ENCODE measurements around the gene DGCR8. TPM values are rescaled to one million over a fixed set of nuclear protein-coding genes. Genes with fewer than 3 reads are reported as not detected.
A peak's percentile ranks its signal among the peaks of the same experiment; 100 is the strongest.

The DGCR8 gene
- total RNA-seq, 2 experiments from 2014 or later: 33.4 to 34.3 TPM

DNA sequence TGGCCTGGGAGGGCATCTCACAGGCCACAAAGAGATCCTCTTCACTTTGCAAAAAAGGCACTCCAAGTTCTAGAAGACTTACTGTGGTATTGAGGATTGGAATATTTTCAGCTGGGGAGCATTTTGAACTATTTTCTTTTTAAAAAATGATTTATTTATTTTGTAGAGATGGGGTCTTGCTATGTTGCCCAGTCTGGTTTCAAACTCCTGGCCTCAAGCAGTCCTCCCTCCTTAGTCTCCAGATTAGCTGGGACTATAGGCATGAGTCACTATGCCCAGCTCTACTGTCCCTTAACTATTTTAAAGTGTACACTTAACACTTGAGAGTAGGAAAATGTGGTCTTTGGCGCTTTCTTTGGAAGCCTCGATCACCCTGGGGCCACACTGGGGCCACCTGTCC lies 24.9 kb upstream of the DGCR8 start:
- ChIA-PET POLR2A (no interaction called here), CTCF (no interaction called here)
- no peaks in the 10 kb centered on the region for H3K4me1 Mint-ChIP-seq (ENCODE audit: low read depth)
- no peaks in the 10 kb centered on the region for H3K9me3 Mint-ChIP-seq
- intact Hi-C loops (cut with micrococcal nuclease): no loop called here
- H3K27ac Mint-ChIP-seq: no peak overlapping the region
- H3K27me3 Mint-ChIP-seq: no peaks in the 10 kb centered on the region
- DNase-seq: no peak
- H3K36me3 Mint-ChIP-seq: peaks cover 11% of the 10 kb centered on the region
- H3K4me3 Mint-ChIP-seq: no peak overlapping the region

DNA sequence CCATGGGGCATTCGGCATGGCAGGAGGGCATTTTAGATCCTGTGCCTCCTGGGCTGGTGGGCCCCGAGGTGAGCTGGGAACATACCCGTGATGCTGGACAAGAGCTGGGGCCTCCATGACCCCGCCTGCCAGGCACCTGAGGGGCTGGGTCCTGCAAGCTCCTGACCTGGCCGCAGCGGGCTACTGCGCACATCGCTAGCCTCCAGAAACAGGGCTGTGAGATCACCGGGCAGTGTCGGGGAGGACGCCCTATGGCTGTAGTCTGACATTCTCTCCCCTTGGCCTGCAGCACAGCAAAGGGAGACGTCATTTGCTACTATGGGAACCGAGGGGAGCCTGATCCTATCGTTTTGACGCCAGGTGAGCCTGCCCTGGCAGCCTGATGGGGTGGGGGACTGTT lies 24.4 kb upstream of the DGCR8 start:
- ChIA-PET POLR2A (no interaction called here), CTCF (no interaction called here)
- intact Hi-C loops (cut with micrococcal nuclease): no loop called here
- H3K4me3 Mint-ChIP-seq: no peak overlapping the region
- H3K9me3 Mint-ChIP-seq: no peaks in the 10 kb centered on the region
- no peaks in the 10 kb centered on the region for H3K4me1 Mint-ChIP-seq (ENCODE audit: low read depth)
- H3K36me3 Mint-ChIP-seq: peaks cover 13% of the 10 kb centered on the region
- DNase-seq: no peak
- no peak overlapping the region for H3K27ac Mint-ChIP-seq
- H3K27me3 Mint-ChIP-seq: no peaks in the 10 kb centered on the region

DNA sequence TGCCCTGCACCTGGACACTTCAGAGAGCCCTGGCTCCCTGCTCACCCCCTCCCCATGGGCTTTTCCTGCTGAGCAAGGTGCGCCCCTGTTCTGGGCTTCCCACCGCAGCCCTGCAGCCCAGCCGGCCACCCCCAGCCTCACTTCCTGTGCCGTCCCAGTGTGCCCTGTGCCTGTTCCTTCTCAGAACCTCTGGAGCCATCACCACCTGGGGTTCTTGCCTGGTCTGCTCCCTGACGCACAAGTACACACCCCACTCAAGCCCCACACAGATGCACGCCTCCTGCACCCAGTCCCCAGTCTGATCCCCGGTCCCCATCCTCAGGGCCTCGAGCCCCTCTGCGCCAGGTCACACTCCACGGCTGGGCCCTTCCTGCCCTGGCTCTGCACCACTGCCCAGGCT lies 23.9 kb upstream of the DGCR8 start:
- CTCF ChIA-PET: no interaction called here
- no peak overlapping the region for H3K4me3 Mint-ChIP-seq

GRCh38 chr22:20056696-20057386 lies 23.2 kb upstream of the DGCR8 start:
- Mint-ChIP-seq H3K4me3 (no peak overlapping the region), H3K4me1 (ENCODE audit: low read depth) (no peaks in the 10 kb centered on the region), H3K27me3 (no peaks in the 10 kb centered on the region), H3K9me3 (no peaks in the 10 kb centered on the region), H3K36me3 (peaks cover 15% of the 10 kb centered on the region), H3K27ac (no peak overlapping the region)
- POLR2A ChIA-PET: no interaction called here
- CTCF ChIA-PET: no interaction called here
- intact Hi-C loops (cut with micrococcal nuclease): no loop called here
- DNase-seq: no peak

More for the DNA sequence above, 23.9 kb upstream of the DGCR8 start:
- intact Hi-C loops (cut with micrococcal nuclease): no loop called here
- Mint-ChIP-seq H3K4me1 (ENCODE audit: low read depth) (no peaks in the 10 kb centered on the region), H3K9me3 (no peaks in the 10 kb centered on the region), H3K27ac (no peak overlapping the region), H3K27me3 (no peaks in the 10 kb centered on the region), H3K36me3 (peaks cover 13% of the 10 kb centered on the region)
- no peak for DNase-seq
- POLR2A ChIA-PET: no interaction called here

GRCh38 chr22:20057596-20058268 lies 22.3 kb upstream of the DGCR8 start:
- no peak overlapping the region for H3K4me3 Mint-ChIP-seq
- no peak overlapping the region for H3K27ac Mint-ChIP-seq
- POLR2A ChIA-PET: no interaction called here
- CTCF ChIA-PET: no interaction called here
- no peaks in the 10 kb centered on the region for H3K4me1 Mint-ChIP-seq (ENCODE audit: low read depth)
- intact Hi-C loops (cut with micrococcal nuclease): no loop called here
- DNase-seq: no peak
- no peaks in the 10 kb centered on the region for H3K9me3 Mint-ChIP-seq
- H3K36me3 Mint-ChIP-seq: peaks cover 11% of the 10 kb centered on the region
- H3K27me3 Mint-ChIP-seq: no peaks in the 10 kb centered on the region

GRCh38 chr22:20058989-20059770 lies 20.9 kb upstream of the DGCR8 start:
- H3K36me3 Mint-ChIP-seq: peaks cover 11% of the 10 kb centered on the region
- no peaks in the 10 kb centered on the region for H3K9me3 Mint-ChIP-seq
- CTCF ChIA-PET: interaction anchor here (0.7 kb wide), 1 partner anchor 311 kb away, joined by 6 read pairs; no protein-coding TSS in a partner anchor

GRCh38 chr22:20060700-20061480 lies 19.2 kb upstream of the DGCR8 start:
- intact Hi-C loops (cut with micrococcal nuclease): no loop called here
- ChIA-PET CTCF (no interaction called here), POLR2A (no interaction called here)
- no peak for DNase-seq
- Mint-ChIP-seq H3K27me3 (no peaks in the 10 kb centered on the region), H3K36me3 (peaks cover 9% of the 10 kb centered on the region), H3K9me3 (no peaks in the 10 kb centered on the region), H3K4me3 (no peak overlapping the region), H3K27ac (no peak overlapping the region), H3K4me1 (ENCODE audit: low read depth) (no peaks in the 10 kb centered on the region)

More at GRCh38 chr22:20058989-20059770, 20.9 kb upstream of the DGCR8 start:
- POLR2A ChIA-PET: no interaction called here
- no peaks in the 10 kb centered on the region for H3K4me1 Mint-ChIP-seq (ENCODE audit: low read depth)
- no peaks in the 10 kb centered on the region for H3K27me3 Mint-ChIP-seq
- intact Hi-C loops (cut with micrococcal nuclease): no loop called here
- no peak overlapping the region for H3K27ac Mint-ChIP-seq
- no peak for DNase-seq
- no peak overlapping the region for H3K4me3 Mint-ChIP-seq

- H3K4me3 Mint-ChIP-seq: no peak overlapping the region
- H3K9me3 Mint-ChIP-seq: no peaks in the 10 kb centered on the region
- no peak overlapping the region for H3K27ac Mint-ChIP-seq
- no peak for DNase-seq
- CTCF ChIA-PET: no interaction called here
- H3K36me3 Mint-ChIP-seq: peaks cover 9% of the 10 kb centered on the region
- H3K4me1 Mint-ChIP-seq (ENCODE audit: low read depth): no peaks in the 10 kb centered on the region
- H3K27me3 Mint-ChIP-seq: no peaks in the 10 kb centered on the region
- POLR2A ChIA-PET: no interaction called here
- intact Hi-C loops (cut with micrococcal nuclease): no loop called here
Measured at GRCh38 chr22:20061481-20061861, 18.6 kb upstream of the DGCR8 start.

DNA sequence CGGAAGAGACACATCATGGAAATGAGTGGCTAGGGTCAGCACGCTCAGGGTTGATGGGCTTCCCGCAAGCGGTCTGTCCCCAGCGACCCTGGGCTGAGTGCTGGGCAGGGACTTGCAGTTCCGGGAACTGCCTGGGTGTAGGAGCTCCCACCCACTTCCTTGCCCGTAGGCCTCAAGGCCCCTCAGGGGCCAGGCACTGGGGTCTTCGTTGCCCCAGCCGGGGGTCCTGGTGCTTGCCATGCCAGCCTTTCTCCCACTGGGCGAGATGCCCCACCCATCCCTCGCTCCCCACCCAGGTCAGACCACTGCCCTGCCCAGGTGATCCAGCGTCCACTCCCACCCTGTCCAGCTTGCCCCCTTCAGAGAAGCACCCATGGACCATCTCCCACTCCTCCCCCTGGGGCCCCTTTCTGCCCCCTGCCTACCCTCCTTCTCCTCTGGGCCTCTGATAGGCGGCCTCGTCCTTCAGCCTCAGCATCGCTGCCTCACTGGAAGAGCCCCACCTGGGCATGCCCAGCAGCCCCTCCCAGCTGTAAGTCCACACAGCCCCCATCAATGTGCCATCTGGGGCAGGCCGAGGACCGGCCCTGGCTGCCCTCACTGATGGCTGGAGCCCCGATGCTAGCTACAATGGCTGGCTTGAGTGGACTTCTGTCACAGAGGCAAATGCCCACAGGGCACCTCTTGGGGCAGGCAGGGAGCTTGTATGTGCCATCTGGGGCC lies 17.8 kb upstream of the DGCR8 start:
- H3K36me3 Mint-ChIP-seq: peaks cover 9% of the 10 kb centered on the region
- DNase-seq: no peak
- no peak overlapping the region for H3K4me3 Mint-ChIP-seq
- no peaks in the 10 kb centered on the region for H3K9me3 Mint-ChIP-seq
- no peak overlapping the region for H3K27ac Mint-ChIP-seq
- CTCF ChIA-PET: interaction anchor here (1.7 kb wide), 1 partner anchor 23 kb away, joined by 4 read pairs; no protein-coding TSS in a partner anchor
- no peaks in the 10 kb centered on the region for H3K27me3 Mint-ChIP-seq
- intact Hi-C loops (cut with micrococcal nuclease): no loop called here
- POLR2A ChIA-PET: no interaction called here
- no peaks in the 10 kb centered on the region for H3K4me1 Mint-ChIP-seq (ENCODE audit: low read depth)

- H3K27me3 Mint-ChIP-seq: no peaks in the 10 kb centered on the region
- intact Hi-C loops (cut with micrococcal nuclease): no loop called here
- CTCF ChIA-PET: interaction anchor here (1.7 kb wide), 1 partner anchor 23 kb away, joined by 4 read pairs; no protein-coding TSS in a partner anchor
- no peak overlapping the region for H3K4me3 Mint-ChIP-seq
- peak overlapping the region; percentile 20 for H3K27ac Mint-ChIP-seq
- POLR2A ChIA-PET: no interaction called here
- no peaks in the 10 kb centered on the region for H3K9me3 Mint-ChIP-seq
- peaks cover 9% of the 10 kb centered on the region for H3K36me3 Mint-ChIP-seq
- no peaks in the 10 kb centered on the region for H3K4me1 Mint-ChIP-seq (ENCODE audit: low read depth)
- peak; percentile 16 for DNase-seq
Measured at GRCh38 chr22:20062766-20063083, 17.3 kb upstream of the DGCR8 start.

DNA sequence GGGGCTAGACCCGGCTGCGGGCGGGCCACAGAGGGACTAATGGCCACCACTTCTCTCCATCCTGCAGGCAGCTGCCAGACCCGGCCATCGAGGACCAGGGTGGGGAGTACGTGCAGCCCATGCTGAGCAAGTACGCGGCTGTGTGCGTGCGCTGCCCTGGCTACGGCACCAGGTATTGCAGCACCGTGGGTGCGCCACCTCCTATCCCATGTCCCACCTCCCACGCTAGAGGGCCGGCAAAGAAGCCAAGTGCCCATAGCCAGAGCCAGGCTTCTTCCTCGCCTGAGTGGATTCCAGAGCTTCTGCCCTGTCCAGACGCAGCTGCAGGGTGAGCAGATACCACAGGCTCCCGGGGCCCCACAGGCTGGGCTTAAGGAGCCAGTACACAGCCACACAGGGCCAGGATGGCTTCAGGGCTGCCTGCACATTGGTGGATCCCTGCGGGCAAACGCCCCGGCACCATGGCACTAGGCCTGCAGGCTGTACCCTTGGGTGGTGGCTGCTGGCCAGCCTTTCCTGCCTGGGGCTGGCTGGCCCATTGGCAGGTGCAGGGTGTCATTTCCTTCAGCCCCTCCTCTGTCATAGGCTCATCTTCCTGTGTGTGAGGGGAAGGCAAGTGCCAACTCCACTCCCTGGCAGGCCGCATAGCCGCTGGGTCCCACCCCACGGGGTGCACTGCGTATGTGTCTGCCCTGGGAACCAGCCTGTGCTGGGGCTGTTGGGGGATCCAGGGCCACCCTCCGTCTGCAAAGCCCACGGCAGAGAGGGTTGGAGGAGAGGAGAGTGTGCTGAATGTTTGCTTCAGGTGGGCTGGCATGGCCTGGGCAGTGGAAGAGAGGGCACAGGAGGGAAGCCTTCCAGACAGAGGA lies 16.5 kb upstream of the DGCR8 start:
- CTCF ChIA-PET: interaction anchor here (1.7 kb wide), 1 partner anchor 22 kb away, joined by 4 read pairs; no protein-coding TSS in a partner anchor
- H3K36me3 Mint-ChIP-seq: peaks cover 8% of the 10 kb centered on the region
- H3K27me3 Mint-ChIP-seq: no peaks in the 10 kb centered on the region
- no peak overlapping the region for H3K4me3 Mint-ChIP-seq
- H3K27ac Mint-ChIP-seq: no peak overlapping the region
- H3K9me3 Mint-ChIP-seq: no peaks in the 10 kb centered on the region
- POLR2A ChIA-PET: no interaction called here
- DNase-seq: no peak
- intact Hi-C loops (cut with micrococcal nuclease): no loop called here
- H3K4me1 Mint-ChIP-seq (ENCODE audit: low read depth): no peaks in the 10 kb centered on the region

Data from activated CD4-positive, alpha-beta memory T cell treated with anti-CD3 and anti-CD28 coated beads for 36 hours (primary cell).